Activated naive CD8-positive, alpha-beta T cell treated with anti-CD3 and anti-CD28 coated beads for 36 hours (primary cell): ENCODE results near the gene UGT1A4. TPM values are rescaled to one million over a fixed set of nuclear protein-coding genes. Genes with fewer than 3 reads are reported as not detected.

Experiments
- DNase-seq: peaks from one replicate; pipeline ENCODE4 v3.0.0; 2021
- H3K27ac Mint-ChIP-seq: one replicate; pipeline ENCODE4 v1.8.0; 2022; ENCODE audit warnings: mild to moderate bottlenecking, moderate library complexity, mixed read lengths
- H3K27me3 Mint-ChIP-seq: one replicate; pipeline ENCODE4 v1.8.0; 2022; ENCODE audit warnings: mild to moderate bottlenecking, mixed read lengths
- H3K36me3 Mint-ChIP-seq: one replicate; pipeline ENCODE4 v1.8.0; 2021; ENCODE audit warnings: mild to moderate bottlenecking, mixed read lengths
- H3K4me1 Mint-ChIP-seq: one replicate; pipeline ENCODE4 v1.8.0; 2021; ENCODE audit warnings: mixed read lengths
- H3K4me3 Mint-ChIP-seq: one replicate; pipeline ENCODE4 v1.8.0; 2022; ENCODE audit warnings: mild to moderate bottlenecking, moderate library complexity, mixed read lengths
- H3K9me3 Mint-ChIP-seq: one replicate; pipeline ENCODE4 v1.8.0; 2022; ENCODE audit warnings: mixed read lengths
- total RNA-seq, 2 experiments: library from RNA; stranded (reverse); gene quantifications; one replicate each; pipeline ENCODE4 v1.2.3, GENCODE V29; 2021

Gene UGT1A4
- not detected for total RNA-seq

GRCh38 chr2:233718552-233718951 lies at the start of gene UGT1A4:
UGT1A4 (plus strand) TSS chr2:233718736; CDS start chr2:233718821, 85 bp downstream.
- Mint-ChIP-seq H3K9me3 (no peaks in the 10 kb centered on the region), H3K4me1 (peaks cover 5% of the 10 kb centered on the region), H3K27me3 (peaks cover 33% of the 10 kb centered on the region), H3K4me3 (no peak within 1 kb of the TSS), H3K27ac (no peak within 1 kb of the TSS), H3K36me3 (no peaks in the 10 kb centered on the region)
- DNase-seq: no peak

- Mint-ChIP-seq H3K36me3 (no peaks in the 10 kb centered on the region), H3K27me3 (peaks cover 13% of the 10 kb centered on the region), H3K4me3 (no peak within 1 kb of the TSS), H3K27ac (no peak within 1 kb of the TSS), H3K9me3 (peaks cover 6% of the 10 kb centered on the region), H3K4me1 (no peaks in the 10 kb centered on the region)
- no peak for DNase-seq
Measured at GRCh38 chr2:233671290-233672161, 47.0 kb upstream of the UGT1A4 start, which contains the start of gene UGT1A9. UGT1A9 (plus strand) TSS chr2:233671898; CDS start chr2:233671935, 37 bp downstream.

GRCh38 chr2:233672886-233673285 lies 45.6 kb upstream of the UGT1A4 start:
- no peak overlapping the region for H3K4me3 Mint-ChIP-seq
- no peak for DNase-seq
- H3K27me3 Mint-ChIP-seq: peaks cover 17% of the 10 kb centered on the region
- H3K4me1 Mint-ChIP-seq: no peaks in the 10 kb centered on the region
- peaks cover 6% of the 10 kb centered on the region for H3K9me3 Mint-ChIP-seq
- no peaks in the 10 kb centered on the region for H3K36me3 Mint-ChIP-seq
- H3K27ac Mint-ChIP-seq: no peak overlapping the region

- Mint-ChIP-seq H3K4me3 (no peak overlapping the region), H3K27ac (no peak overlapping the region), H3K4me1 (no peaks in the 10 kb centered on the region), H3K36me3 (no peaks in the 10 kb centered on the region), H3K9me3 (no peaks in the 10 kb centered on the region), H3K27me3 (peaks cover 14% of the 10 kb centered on the region)
- DNase-seq: no peak
Measured at GRCh38 chr2:233673896-233674295, 44.6 kb upstream of the UGT1A4 start.

GRCh38 chr2:233674314-233674713 lies 44.2 kb upstream of the UGT1A4 start:
- Mint-ChIP-seq H3K27ac (no peak overlapping the region), H3K36me3 (no peaks in the 10 kb centered on the region), H3K4me1 (no peaks in the 10 kb centered on the region), H3K9me3 (no peaks in the 10 kb centered on the region), H3K4me3 (no peak overlapping the region), H3K27me3 (peaks cover 15% of the 10 kb centered on the region)
- no peak for DNase-seq

GRCh38 chr2:233674995-233675394 lies 43.5 kb upstream of the UGT1A4 start:
- H3K27ac Mint-ChIP-seq: no peak overlapping the region
- H3K4me1 Mint-ChIP-seq: no peaks in the 10 kb centered on the region
- H3K27me3 Mint-ChIP-seq: peaks cover 22% of the 10 kb centered on the region
- no peaks in the 10 kb centered on the region for H3K36me3 Mint-ChIP-seq
- no peak overlapping the region for H3K4me3 Mint-ChIP-seq
- no peaks in the 10 kb centered on the region for H3K9me3 Mint-ChIP-seq
- no peak for DNase-seq

- H3K27me3 Mint-ChIP-seq: peaks cover 23% of the 10 kb centered on the region
- no peaks in the 10 kb centered on the region for H3K36me3 Mint-ChIP-seq
- H3K9me3 Mint-ChIP-seq: no peaks in the 10 kb centered on the region
- no peak for DNase-seq
- no peak overlapping the region for H3K27ac Mint-ChIP-seq
- no peak overlapping the region for H3K4me3 Mint-ChIP-seq
- H3K4me1 Mint-ChIP-seq: no peaks in the 10 kb centered on the region
Measured at GRCh38 chr2:233676046-233676445, 42.5 kb upstream of the UGT1A4 start.

GRCh38 chr2:233679196-233679595 lies 39.3 kb upstream of the UGT1A4 start:
- Mint-ChIP-seq H3K36me3 (no peaks in the 10 kb centered on the region), H3K9me3 (no peaks in the 10 kb centered on the region), H3K4me1 (no peaks in the 10 kb centered on the region), H3K27me3 (peaks cover 16% of the 10 kb centered on the region), H3K4me3 (no peak overlapping the region), H3K27ac (no peak overlapping the region)
- DNase-seq: no peak

GRCh38 chr2:233680361-233681045 lies 38.0 kb upstream of the UGT1A4 start:
- Mint-ChIP-seq H3K27me3 (peaks cover 16% of the 10 kb centered on the region), H3K4me1 (no peaks in the 10 kb centered on the region), H3K4me3 (no peak overlapping the region), H3K9me3 (no peaks in the 10 kb centered on the region), H3K27ac (no peak overlapping the region), H3K36me3 (no peaks in the 10 kb centered on the region)
- no peak for DNase-seq

- H3K9me3 Mint-ChIP-seq: no peaks in the 10 kb centered on the region
- no peak for DNase-seq
- H3K27ac Mint-ChIP-seq: no peak within 1 kb of the TSS
- no peaks in the 10 kb centered on the region for H3K36me3 Mint-ChIP-seq
- no peak within 1 kb of the TSS for H3K4me3 Mint-ChIP-seq
- peaks cover 12% of the 10 kb centered on the region for H3K27me3 Mint-ChIP-seq
- H3K4me1 Mint-ChIP-seq: no peaks in the 10 kb centered on the region
Measured at GRCh38 chr2:233681521-233682099, 36.9 kb upstream of the UGT1A4 start, which contains the start of gene UGT1A7. UGT1A7 (plus strand) TSS chr2:233681901; CDS start chr2:233681938, 37 bp downstream.

- H3K27ac Mint-ChIP-seq: no peak overlapping the region
- H3K36me3 Mint-ChIP-seq: no peaks in the 10 kb centered on the region
- no peak overlapping the region for H3K4me3 Mint-ChIP-seq
- no peaks in the 10 kb centered on the region for H3K9me3 Mint-ChIP-seq
- H3K27me3 Mint-ChIP-seq: peaks cover 9% of the 10 kb centered on the region
- H3K4me1 Mint-ChIP-seq: peaks cover 2% of the 10 kb centered on the region
- DNase-seq: no peak
Measured at GRCh38 chr2:233684640-233685039, 33.9 kb upstream of the UGT1A4 start.

GRCh38 chr2:233686928-233687327 lies 31.6 kb upstream of the UGT1A4 start:
- Mint-ChIP-seq H3K36me3 (no peaks in the 10 kb centered on the region), H3K9me3 (no peaks in the 10 kb centered on the region), H3K27ac (no peak overlapping the region), H3K27me3 (peaks cover 4% of the 10 kb centered on the region), H3K4me1 (peaks cover 2% of the 10 kb centered on the region), H3K4me3 (no peak overlapping the region)
- no peak for DNase-seq

- no peak for DNase-seq
Measured at GRCh38 chr2:233688341-233688740, 30.2 kb upstream of the UGT1A4 start.

GRCh38 chr2:233689031-233689430 lies 29.5 kb upstream of the UGT1A4 start:
- no peak overlapping the region for H3K27ac Mint-ChIP-seq
- H3K9me3 Mint-ChIP-seq: no peaks in the 10 kb centered on the region
- H3K4me3 Mint-ChIP-seq: no peak overlapping the region
- H3K27me3 Mint-ChIP-seq: peaks cover 4% of the 10 kb centered on the region
- H3K4me1 Mint-ChIP-seq: peaks cover 2% of the 10 kb centered on the region
- no peaks in the 10 kb centered on the region for H3K36me3 Mint-ChIP-seq
- no peak for DNase-seq

More at GRCh38 chr2:233688341-233688740, 30.2 kb upstream of the UGT1A4 start:
- Mint-ChIP-seq H3K27ac (no peak overlapping the region), H3K4me1 (peaks cover 2% of the 10 kb centered on the region), H3K27me3 (peaks cover 4% of the 10 kb centered on the region), H3K9me3 (no peaks in the 10 kb centered on the region), H3K4me3 (no peak overlapping the region), H3K36me3 (no peaks in the 10 kb centered on the region)

- Mint-ChIP-seq H3K4me1 (peaks cover 2% of the 10 kb centered on the region), H3K36me3 (no peaks in the 10 kb centered on the region), H3K27me3 (peaks cover 4% of the 10 kb centered on the region), H3K9me3 (no peaks in the 10 kb centered on the region), H3K4me3 (no peak overlapping the region), H3K27ac (no peak overlapping the region)
- no peak for DNase-seq
Measured at GRCh38 chr2:233689501-233689900, 29.0 kb upstream of the UGT1A4 start.
